NCI-H446 treated with DMSO at 0.1 percent for 48 hours (cell line): ENCODE data around the gene NBDY.
"Not testable (repeated sequence)": the region's sequence is repeated elsewhere in the genome, so short reads cannot be mapped to it uniquely, and the experiment has no call there.

ENCODE experiments used
- DNase-seq: peaks from one replicate; lab custom pipeline; 2025; lab: John Stamatoyannopoulos, UW

The NBDY gene, protein sequence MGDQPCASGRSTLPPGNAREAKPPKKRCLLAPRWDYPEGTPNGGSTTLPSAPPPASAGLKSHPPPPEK

DNA sequence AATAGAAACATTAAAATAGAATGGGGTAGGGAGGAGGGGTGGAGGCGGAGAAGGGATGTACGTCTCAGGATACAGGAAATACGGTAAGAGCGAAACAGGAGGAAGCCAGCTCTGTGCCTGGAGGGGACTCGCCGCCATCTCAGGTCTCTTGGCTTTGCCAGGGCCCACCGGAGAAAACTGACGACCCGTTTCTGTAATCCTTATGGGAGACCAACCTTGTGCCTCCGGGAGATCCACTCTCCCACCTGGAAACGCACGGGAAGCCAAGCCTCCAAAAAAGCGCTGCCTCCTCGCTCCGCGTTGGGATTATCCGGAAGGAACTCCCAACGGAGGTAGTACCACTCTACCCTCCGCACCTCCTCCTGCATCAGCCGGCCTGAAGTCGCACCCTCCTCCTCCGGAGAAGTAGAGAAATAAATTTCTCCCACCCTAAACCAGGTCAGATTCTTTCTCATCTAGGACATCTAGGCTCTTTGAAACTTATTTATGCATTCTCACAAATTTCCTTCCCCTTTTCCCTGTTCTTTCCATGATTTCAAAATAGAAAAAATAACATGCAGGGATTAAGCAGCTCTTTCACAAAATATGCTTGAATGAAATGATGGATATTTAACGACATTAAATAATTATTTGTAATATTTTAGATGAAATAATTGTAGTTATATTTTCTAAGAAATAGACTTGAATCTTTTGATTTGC lies at the start of gene NBDY:
Gene NBDY, plus strand, starts transcription at position 92 of the 699 bp plus-strand sequence. Its CDS starts 111 bp downstream, at position 203.
- DNase-seq: peak; percentile 8

GRCh38 chrX:56704530-56704929 lies 24.5 kb upstream of the NBDY start:
- not testable (repeated sequence) for DNase-seq

- peak; percentile 9 for DNase-seq
Measured at GRCh38 chrX:56726605-56727004, 2.4 kb upstream of the NBDY start.

DNA sequence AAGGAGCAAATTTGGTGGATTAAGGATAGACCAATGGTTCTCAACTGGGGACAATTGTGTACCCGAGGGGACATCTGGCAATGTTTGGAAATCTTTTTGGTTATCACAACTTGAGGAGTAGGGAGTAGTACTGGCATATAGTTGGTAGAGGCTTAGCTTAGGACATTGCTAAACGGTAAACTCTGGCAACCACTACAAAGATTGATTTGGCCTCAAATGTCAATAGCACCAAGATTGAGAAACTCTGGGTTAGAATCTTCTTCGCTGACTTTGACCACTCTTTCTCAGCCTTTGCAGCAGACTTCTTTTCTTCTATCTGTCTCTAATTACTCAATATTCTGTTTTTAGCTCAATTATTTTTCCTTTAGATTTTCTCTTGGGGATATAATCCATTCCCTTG lies 1.5 kb upstream of the NBDY start:
- no peak for DNase-seq

- DNase-seq: peak; percentile 19
Measured at GRCh38 chrX:56728321-56728720, 722 bp upstream of the NBDY start.

DNA sequence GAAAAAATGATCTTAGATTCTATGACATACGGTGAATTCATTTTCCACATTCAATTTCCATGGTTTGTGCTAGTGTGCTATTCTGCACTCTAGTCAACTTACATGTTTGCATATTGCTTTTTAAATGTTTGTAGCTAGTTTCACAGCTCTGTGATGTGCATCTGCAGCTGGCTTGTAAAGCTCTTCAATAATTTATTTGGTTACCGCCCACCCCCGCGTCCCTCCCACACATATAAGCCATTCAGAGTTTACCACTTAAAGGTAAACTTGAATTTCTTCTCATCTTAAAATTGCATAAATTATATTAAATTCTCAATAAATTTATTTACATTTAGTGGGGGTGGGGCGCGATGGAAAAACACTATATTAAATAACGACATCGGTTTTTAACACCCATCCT lies 291 bp upstream of the NBDY start:
- DNase-seq: no peak

- DNase-seq: peak; percentile 1
Measured at GRCh38 chrX:56733459-56734046, 4.5 kb downstream of the NBDY start.

DNA sequence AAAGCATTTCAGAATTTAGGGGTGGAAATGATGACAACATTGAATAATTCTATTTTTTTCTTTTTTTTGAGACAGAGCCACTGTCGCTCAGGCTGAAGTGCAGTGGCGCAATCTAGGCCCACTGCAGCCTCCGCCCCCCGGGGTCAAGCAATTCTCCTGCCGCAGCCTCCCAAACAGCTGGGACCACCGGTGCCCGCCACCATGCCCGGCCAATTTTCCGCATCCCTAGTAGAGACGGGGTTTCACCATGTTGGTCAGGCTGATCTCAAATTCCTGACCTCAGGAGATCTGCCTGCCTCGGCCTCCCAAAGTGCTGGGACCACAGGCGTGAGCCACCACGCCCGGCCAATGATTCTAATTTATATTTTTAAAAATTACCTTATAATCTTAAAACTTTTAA lies 7.2 kb downstream of the NBDY start:
- DNase-seq: no peak

GRCh38 chrX:56738670-56739069 lies 9.6 kb downstream of the NBDY start:
- no peak for DNase-seq

DNA sequence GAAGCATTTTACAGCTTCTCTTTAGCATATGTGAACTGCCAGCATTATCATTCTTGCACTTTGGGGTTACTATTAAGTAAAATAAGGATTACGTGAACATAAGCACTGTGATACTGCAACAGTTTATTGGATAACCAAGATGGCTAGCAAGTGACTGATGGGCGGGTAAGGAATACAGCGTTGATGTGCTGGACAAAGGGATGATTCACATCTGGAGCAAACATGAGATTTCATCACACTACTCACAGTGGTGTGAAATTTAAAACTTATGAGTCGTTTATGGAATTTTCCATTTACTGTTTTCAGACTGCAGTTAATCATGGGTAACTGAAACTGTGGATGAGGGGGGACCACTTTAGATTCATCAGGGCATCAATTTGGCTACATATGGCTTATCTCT lies 16.0 kb downstream of the NBDY start:
- no peak for DNase-seq

DNA sequence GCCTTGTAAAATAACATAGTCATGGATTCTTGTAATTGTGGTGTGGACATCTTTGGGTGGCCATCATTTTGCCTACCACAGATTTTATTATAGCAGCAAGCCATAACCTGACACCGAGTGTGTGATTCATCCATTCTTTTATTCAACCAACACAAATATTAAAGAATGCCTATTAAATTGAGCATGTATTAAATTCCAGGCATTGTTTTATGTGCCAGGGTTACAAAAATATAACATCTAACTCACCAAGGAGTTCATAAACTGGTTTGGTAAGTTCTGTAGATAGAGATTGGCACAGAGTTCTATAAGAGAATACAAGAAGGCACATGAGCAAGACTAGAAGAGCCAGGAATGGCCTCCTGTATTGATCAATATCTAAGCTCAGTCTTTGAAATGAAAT lies 18.0 kb downstream of the NBDY start:
- no peak for DNase-seq

DNA sequence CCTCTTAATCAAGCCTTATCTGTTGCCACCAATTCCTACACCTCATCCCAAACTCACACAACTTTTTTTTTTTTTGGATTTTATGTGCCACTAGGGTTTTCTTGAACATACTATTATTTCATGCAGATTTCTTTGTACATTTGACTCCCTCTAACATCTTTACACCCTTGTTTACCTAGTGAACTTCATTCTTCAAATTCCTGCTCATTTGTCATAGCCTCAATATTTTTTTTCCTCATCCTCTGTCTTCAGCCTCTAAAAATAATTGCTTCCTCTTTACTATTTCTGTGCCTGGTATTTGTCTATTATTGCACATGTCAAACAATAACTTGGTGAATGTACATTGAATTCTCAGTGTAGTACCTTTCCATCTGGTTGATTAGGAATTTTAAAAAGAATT lies 22.0 kb downstream of the NBDY start:
- DNase-seq: no peak

DNA sequence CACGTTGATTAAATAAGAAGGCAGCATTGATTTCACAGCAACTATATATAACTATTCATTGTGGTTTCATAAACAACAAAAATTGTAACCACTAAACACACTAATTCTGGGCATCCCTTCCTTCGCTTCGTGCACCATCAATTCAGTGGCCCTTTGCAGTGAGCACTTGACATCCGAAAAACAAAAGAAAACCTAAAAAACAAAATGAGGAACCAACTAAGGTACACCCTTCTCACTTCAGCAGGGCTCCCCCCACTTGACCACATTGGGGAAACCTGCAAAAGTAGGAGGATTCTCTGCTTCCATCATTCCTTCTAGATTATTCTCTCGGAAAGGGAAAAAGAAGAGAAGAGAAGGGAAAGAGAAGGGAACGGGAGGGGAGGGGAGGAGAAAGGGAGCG lies 28.3 kb downstream of the NBDY start:
- no peak for DNase-seq

DNA sequence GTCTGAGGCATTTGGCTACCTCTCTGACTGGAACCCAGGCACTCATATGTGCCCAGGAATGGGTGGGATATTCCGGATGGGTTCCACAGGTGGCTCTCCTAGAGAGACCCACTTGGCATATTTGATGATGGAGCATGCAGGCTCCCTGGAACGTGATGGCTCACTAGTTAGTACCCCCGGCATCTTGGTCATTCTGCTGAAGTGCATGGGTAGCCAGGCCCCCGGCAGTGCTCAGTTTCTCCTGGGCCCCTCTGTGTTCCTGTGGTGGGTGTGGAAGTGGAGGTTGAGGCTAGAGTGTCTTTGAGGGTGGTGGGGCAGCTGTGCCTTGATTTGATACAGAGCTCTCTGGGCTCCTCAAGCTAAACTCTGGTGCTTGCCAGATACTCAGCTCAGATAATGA lies 29.4 kb downstream of the NBDY start:
- DNase-seq: no peak

DNA sequence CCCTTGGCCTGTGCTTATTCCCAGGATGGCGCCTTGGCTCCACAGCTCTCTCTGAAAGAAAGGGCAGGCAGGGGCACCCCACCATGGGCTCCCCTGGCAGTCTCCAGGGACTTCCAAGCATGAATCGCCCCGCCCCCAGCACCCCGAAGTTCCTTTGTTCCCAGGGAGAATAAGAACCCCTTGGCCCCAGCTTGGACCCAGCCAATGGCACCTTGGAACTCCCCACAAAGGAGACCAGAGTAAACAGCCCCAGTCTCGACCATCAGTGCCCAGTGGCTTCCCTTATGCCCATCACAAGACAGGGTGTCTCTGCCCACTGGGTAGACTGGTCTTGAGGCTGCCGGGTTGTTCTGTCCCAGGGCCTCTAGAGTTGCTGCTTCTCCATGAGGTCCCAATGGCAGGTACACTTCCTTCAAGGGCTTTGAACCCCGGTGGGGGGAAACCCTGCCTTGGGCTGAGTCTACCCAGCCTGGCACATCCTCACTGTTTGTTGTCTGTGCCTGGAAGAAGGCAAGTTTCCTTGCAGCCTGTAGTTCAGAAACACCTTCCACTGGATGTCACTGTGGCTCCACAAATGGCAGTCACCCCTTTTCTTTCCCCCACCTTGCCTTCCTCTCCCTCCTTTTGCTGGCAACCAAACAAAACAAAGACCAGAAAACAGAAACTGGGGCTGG lies 30.8 kb downstream of the NBDY start:
- DNase-seq: no peak

GRCh38 chrX:56760410-56761124 lies 31.5 kb downstream of the NBDY start:
- not testable (repeated sequence) for DNase-seq

DNA sequence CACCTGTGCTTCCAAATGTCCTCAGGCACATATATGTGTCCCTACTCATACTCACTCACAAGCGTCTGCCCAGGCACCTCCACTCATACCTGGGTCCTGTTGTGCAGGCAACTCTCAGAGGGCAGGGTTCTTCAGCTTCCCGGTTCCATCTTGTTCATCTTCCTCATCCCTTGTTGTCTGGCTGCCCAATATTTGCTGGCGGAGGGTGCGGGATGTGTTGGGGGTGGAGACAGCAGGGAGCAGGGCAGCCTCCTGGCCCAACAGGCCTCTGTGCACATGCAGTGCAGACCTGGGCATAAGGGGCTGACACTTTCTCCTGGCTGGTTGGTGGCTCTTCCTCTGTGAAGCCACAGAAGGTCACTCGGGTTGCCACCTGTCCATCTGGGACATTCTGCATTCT lies 32.1 kb downstream of the NBDY start:
- no peak for DNase-seq

- no peak for DNase-seq
Measured at GRCh38 chrX:56762220-56762619, 33.2 kb downstream of the NBDY start.

GRCh38 chrX:56762707-56763555 lies 33.9 kb downstream of the NBDY start:
- no peak for DNase-seq

DNA sequence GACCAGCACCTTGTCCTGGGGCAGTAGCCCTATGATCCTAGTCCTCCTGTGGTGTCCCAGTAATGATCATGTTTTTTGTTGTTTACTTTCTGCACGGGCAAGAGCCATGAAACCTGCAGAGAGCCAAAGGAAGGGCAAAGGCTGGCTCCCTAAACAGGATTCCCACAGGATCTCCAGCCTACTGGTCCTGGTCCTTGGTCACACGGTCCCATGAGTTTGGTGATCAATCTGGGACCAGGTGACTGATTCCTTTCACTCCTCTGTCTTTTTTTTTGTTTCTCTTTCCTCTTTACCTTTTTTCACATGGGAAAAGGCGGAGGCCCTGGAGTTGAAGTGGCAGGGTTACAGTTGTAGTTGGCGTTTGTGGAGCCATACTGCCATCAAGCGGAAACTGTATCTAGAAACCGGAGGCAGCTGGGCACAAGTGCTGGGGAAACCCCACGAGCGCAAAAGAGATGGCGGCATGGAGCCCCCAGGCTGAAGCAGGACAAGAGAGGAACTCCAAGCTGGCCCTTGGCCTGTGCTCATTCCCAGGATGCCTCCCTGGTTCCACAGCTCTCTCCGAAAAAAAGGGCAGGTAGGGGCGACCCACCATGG lies 34.6 kb downstream of the NBDY start:
- no peak for DNase-seq
